ENCODE measurements around the gene TET3.

GRCh38 chr2:73993376-73993775 lies 8.7 kb downstream of the TET3 start:
- no peak for TF ChIP-seq CTCF (IDR thresholded peaks at IDR 0.05)
- no peak for TF ChIP-seq POLR2AphosphoS5 (IDR thresholded peaks at IDR 0.05)
